ENCODE measurements around the gene TMTC4.

- no peak for TF ChIP-seq CTCF (IDR thresholded peaks at IDR 0.05)
- TF ChIP-seq TCF7L2 (IDR thresholded peaks at IDR 0.05; ENCODE audit: low read depth, low read length), result no peak
Observed at GRCh38 chr13:100561599-100562204, 112.9 kb downstream of the TMTC4 start.
